HG02840 (cell line): ENCODE measurements around the gene DHRS2.
"Not testable (repeated sequence)": the region's sequence is repeated elsewhere in the genome, so short reads cannot be mapped to it uniquely, and the experiment has no call there.

Source experiments
- ATAC-seq: cut with Tn5 transposase; IDR thresholded peaks from one replicate; pipeline ENCODE4 v1.9.1; 2021; ENCODE audit warnings: mild to moderate bottlenecking, moderate library complexity, moderate number of reproducible peaks; ENCODE audit not compliant: unreplicated experiment, low FRiP score

The DHRS2 gene

DNA sequence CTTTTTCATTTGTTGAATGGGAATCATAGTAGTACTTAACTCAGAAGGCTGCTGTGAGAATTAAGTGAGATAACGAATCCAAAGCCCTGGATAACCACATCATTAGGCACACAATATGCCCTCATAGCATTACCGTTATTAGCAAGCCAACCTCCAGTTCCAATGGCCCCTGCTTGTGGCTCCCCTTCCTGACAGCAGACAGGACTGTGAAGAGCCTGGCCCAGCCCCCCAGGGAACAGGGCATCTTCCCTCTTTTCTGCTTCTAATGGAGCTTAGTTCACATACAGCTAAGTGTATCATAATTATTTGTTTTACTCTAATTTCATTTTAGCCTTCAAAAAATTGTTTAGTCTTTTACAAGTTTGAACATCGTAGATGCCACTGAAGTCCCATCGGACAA is 39.7 kb downstream of the DHRS2 start:
- no peak for ATAC-seq

DNA sequence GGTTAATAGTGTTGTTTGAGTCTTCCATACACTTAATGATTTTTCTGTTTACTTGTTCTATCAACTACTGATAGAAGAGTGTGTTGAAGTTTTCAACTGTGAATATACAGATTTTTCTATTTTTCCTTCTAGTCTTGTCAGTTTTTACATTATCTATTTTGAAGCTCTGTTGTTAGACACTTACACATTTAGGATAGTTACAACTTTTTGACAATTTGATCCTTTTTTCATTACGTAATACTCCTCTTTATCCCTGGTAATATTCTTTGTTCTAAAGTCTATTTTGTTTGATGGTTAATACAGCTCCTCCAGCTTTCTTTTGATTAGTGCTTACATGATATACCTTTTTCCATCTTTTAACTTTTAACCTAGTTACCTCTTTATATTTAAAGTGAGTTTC is 45.2 kb downstream of the DHRS2 start:
- no peak for ATAC-seq

DNA sequence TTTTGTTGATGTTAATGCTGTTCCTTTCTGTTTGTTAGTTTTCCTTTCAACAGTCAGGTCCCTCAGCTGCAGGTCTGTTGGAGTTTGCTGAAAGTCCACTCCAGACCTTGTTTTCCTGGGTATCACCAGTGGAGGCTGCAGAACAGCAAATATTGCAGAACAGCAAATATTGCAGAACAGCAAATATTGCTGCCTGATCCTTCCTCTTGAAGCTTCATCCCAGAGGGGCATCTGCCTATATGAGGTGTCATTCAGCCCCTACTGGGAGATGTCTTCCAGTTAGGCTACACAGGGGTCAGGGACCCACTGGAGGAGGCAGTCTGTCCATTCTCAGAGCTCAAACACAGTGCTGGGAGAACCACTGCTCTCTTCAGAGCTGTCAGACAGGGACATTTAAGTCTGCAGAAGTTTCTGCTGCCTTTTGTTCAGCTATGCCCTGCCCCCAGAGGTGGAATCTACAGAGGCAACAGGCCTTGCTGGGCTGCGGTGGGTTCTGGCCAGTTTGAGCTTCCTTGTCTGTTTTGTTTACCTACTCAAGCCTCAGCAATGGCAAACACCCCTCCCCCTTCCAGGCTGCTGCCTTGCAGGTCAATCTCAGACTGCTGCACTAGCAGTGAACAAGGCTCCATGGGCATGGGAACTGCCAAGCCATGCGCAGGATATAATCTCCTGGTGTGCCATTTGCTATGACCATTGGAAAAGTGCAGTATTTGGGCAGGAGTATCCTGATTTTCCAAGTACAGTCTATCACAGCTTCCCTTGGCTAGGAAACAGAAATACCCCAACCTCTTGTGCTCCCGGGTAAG is 53.7 kb downstream of the DHRS2 start:
- not testable (repeated sequence) for ATAC-seq

DNA sequence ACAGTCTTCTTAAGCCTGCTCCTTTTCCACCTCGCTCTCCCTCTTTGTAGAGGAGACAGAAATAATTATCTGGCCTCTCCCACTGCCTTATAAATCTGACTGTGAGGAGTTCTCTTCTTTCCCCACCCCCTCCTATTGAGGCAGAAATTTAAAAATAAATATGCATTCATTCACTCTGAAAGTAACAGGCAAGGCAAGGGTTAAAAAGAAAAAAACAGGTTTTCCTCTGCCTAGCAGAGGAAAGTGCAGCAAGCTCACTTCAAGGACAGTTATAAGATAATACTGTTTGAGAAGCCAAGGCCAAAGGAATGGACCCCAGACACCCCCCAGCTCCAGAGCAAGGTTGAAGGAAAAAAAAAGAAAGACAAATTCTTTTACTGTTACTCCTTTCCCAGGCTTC is 56.3 kb downstream of the DHRS2 start:
- no peak for ATAC-seq

DNA sequence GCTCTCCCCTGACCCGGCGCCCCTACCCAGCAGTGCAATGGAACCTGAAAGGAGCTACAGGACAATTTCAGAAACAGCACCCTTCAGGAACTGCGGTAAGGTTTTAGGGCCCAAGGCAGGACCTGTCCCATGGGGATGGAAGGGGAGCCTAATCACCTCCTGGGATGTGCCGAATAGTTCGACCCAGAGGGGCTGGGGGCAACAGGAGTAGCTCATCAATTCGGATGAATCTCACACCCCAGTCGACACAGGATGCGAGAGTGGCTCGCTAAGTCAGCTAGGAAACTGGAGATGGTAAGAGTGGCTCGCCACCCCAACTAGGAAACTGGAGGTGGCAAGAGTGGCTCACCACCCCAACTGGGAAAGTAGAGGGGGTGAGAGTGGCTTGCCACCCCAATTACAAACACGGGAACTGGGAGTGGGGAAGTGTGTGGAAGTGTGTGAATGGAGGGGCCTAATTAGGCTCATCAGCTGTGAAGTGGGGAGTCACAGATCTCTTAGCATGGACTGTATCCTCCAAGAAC is 57.1 kb downstream of the DHRS2 start:
- no peak for ATAC-seq

DNA sequence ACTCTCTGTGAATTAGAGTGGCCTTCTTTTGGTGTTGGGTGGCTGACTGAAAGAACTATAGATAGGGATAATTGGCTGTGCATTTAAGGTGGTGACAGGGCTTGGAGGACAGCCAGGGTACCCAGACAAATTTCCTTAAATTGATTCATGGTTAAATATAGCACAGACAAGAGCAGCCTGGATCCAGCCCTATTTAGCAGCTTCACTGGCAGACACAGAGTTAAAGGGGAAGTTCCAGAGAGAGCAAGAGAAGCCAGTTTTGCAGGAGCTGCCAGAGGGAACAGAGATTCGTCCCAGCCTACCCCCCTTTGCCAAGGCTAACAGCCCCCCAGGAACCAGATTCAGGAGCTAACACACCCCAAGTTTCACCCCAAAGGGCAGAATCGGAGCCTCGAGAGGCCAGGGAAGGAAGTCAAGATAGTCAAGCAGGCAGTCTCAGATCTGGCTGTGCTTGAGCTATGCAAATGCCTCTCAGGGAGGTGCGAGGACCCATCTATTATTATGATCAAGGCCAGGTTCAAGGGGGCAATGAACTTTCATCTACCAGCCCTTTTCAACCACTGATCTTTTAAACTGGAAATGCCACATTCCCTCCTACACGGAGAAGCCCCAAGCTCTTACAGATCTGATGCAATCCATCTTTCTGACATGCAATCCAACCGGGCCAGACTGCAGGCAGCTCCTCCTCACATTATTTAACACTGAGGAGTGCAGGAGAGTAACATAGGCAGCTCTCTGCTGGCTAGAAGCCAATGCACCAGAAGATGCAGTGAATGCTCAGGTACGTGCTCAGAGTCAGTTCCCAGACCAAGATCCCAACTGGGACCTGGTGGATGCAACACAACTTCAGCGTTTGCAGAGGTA is 58.2 kb downstream of the DHRS2 start:
- ATAC-seq, result no peak
